HG03139 (cell line): ENCODE data around the gene EGFR.

Source experiments
- ATAC-seq: cut with Tn5 transposase; IDR thresholded peaks from one replicate; pipeline ENCODE4 v1.9.1; 2021; ENCODE audit not compliant: unreplicated experiment

EGFR gene

GRCh38 chr7:55240418-55241142 is 221.8 kb downstream of the EGFR start:
- no peak for ATAC-seq

DNA sequence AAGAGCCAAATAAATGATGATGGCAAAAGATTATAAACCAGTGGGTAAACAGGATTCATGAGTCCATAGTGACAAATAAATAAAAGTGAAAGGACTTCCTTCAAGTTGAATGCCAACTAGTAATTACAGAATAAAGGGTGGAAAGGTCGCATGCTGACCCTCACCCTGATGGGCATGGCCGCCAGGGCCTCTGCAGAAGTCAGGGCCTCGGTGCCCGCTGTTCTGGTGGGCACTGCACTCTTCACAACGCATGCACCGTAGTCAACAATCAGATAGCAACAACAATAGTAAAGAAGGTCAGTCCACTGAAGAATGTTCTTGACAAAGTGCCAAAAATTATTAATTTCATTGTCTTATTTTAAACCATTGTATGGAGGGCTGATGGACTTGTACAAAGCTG is 223.1 kb downstream of the EGFR start:
- no peak for ATAC-seq

- ATAC-seq, result no peak
Measured at GRCh38 chr7:55242613-55243012, 223.8 kb downstream of the EGFR start.

- no peak for ATAC-seq
Measured at GRCh38 chr7:55244006-55244745, 225.4 kb downstream of the EGFR start.

GRCh38 chr7:55245271-55245723 is 226.5 kb downstream of the EGFR start:
- ATAC-seq, result no peak

GRCh38 chr7:55246171-55246570 is 227.4 kb downstream of the EGFR start:
- no peak for ATAC-seq

GRCh38 chr7:55247428-55247827 is 228.6 kb downstream of the EGFR start:
- ATAC-seq, result no peak

- no peak for ATAC-seq
Measured at GRCh38 chr7:55248526-55248925, 229.7 kb downstream of the EGFR start.

GRCh38 chr7:55249332-55249731 is 230.5 kb downstream of the EGFR start:
- ATAC-seq, result no peak

- no peak for ATAC-seq
Measured at GRCh38 chr7:55250313-55250712, 231.5 kb downstream of the EGFR start.

- ATAC-seq, result no peak
Measured at GRCh38 chr7:55251313-55251712, 232.5 kb downstream of the EGFR start.

DNA sequence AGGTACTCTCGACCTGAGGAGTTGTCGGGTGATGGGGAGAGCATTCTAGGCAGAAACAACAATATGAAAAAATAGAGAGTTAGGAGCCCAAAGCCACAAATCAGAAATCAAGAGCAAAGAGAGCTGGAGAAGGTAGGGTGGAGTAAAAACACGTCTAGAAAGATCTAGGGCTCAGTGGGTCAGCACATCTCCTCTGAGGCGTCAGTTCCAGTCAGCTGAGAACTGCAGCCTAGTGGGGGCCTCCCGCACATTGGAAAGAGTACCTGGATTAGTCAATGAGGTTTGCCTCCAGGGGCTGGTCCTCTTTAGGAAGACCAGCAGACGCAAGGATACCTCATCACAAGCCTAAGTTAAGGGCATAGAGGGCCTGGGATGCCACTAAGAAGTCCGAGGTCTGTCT is 233.1 kb downstream of the EGFR start:
- ATAC-seq, result no peak

GRCh38 chr7:55252386-55252785 is 233.6 kb downstream of the EGFR start:
- ATAC-seq, result no peak

DNA sequence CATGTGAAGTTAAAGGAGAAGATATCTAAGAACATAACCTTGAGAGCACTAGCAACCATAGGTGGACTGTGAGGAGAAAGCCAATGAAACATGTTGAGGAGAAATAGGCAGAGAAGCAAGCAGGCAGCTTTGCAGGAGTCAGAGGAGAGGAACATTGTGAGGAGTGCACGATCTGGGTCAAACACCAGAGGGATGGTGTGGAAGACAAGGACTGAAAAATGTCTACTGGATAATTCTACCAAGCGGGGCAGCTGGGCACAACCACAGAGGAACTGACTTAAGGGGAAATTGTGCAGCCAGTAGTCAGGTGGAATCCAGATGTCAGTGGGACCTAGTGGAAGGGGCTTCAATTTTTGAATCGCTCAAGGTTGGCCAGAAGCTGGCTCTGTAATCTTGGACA is 234.4 kb downstream of the EGFR start:
- ATAC-seq, result no peak

DNA sequence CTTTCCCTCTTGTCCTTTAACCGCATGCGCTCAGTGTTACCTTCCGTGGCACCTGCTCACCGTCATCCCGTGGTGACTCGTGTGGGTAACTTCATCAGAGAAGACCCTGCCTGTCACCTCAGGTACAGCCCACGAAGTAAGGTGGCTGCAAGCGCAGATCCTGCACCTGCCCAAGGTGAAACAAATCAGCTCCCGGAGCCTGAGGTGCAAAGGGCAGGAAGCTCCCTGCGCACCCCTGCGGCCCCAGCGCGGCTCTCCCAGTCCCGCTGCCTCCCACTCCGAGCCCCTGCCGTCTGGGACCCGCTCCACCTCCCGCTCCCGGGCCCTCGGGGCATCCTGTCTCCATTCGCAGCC is 235.4 kb downstream of the EGFR start:
- no peak for ATAC-seq

DNA sequence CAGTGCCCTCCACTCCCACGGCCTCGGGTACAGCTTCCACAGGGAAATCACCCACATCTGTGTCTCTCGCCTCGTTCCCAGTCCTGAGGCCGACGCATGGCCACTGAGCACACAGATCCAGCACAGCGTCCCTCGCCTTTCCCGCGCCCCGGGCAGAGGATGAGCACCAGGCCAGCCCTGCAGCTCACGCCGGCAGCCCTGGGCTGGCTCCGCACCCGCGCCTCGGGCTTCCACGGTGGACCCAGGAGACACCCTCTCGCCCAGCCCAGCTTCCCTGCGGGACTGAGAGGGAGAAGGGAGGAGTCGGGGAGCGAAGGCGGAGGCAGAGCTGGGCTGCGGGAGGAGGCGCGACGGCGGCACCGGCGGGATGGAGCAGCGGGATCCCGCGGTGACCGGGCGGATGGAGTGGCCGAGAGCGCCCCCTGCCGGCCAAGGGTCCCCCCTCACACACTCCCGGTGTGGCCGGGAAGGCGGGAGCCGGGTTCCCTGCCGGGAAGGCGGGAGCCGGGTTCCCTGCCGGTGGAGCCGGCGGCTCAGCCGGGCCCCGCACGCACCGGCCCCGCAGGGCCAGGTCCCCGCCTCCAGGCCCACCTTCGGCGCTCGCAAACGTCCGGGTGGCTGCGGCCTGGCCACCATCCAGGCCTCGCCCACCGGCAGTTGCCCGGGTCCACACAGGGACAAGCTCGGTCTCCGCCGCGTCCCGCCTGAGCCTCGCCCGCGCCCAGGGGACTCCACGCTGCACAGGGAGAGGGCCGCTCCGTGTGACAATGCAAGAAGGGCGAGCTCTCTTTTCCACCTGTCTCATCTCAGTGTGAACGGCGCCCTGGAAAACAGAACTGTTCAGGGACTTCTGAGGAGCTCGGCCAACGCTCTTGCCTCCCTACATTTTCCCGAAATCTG is 236.0 kb downstream of the EGFR start:
- peak; percentile 73 for ATAC-seq

DNA sequence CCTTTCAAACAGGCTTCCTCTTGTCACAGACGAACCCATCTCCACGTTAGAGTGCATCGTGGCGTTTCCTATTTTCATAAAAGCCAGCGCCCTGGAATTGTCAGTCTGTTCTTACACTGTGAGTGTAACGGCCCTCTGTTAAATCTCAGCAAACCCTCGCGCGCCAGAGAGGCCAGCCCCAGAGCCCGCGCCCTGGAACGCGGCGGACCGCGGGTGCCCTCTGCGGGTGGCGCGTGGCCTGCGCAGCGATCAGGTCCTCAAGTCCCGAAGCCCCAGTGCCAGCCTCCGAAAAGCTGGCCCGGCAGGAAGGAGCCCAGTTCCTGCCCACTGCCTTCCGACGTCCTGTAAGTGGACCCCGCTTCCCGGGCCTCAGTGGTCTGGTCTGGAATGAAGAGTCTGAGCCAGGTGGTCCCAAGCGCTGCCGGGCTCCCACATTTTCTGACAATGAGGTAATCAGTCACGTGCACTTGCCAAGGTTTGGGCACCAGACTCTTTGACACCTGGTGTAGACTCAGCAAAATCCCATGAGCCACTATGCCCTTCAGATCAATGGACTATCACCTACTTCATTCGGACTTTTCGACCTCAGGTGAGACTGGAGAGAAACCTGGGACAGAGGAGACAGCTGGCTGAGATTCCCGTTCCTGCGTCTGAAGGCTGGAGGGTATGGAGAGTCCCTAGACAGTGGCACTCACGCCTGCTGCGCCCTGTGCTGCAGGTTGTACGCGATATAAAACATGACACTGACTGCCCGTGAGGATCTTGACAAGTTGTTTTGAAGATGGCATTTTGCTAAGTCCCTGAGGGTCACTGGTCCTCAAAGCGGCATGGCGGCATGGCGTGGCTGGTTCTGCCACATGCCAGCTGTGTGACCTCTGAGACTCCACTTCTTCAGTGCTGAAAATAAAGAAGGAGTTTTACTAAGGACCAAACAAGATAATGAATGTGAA is 237.0 kb downstream of the EGFR start:
- peak; percentile 80 for ATAC-seq

GRCh38 chr7:55258631-55259030 is 239.8 kb downstream of the EGFR start:
- ATAC-seq, result no peak

DNA sequence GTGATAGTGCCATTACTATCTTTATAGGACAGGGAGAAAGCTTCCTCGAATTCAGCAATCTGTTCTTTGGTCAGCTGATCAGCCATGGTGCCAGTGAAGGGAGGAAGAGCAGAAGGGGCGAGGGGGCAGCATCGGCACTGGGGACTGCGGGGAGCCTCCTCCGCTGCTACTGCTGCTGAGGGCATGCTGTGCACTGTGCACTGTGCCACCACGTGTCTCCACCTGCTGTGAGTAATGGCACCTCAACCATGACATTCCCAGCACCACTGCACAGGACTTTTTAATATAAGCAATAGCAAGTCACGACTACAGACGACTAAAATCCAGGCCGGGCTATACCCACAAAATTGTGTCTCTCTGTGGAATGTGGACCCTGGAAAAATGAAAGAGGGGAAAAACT is 241.4 kb downstream of the EGFR start:
- ATAC-seq, result no peak

DNA sequence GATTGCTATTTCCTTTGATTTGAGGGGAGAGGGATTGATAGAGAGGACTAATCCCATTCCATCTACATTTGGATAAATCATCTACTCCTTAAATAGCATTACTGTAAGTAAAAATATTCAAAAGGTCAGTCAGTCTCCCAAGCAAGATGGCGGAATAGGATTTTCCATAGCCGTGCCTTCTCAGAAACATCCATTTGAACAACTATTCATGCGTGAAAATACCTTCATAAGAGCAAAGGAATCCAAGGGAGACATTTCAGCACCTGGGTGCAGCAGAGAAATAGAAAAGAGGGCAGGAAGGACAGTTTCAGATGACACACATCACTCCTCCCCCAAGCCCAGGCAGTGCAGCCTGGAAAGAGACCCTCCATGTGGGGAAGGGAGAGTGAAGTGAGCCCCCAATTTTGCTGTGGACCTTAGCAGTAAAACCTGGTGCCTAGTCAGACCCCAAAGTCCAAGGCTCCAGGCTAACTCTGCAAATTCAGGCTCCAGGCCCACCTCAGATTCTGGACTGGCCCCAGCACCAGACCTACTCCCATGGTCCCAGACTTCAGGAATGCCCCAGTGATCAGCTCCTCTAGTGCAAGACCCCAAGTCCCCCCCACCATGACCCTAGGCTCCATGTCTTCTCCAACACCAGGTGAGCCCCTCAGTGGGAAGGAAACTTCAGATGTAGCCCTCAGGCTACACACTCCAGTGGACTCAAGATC is 242.0 kb downstream of the EGFR start:
- no peak for ATAC-seq
